ENCODE measurements around the gene DHPS. TPM values are rescaled to one million over a fixed set of nuclear protein-coding genes. Genes with fewer than 3 reads are reported as not detected.
A peak's percentile ranks its signal among the peaks of the same experiment; 100 is the strongest.

DHPS gene
- total and polyA plus RNA-seq, 2 of the 13 experiments (the other 11 are each of a cell fraction or from before 2014, with no cell fraction given): 43.3 to 84.3 TPM

DNA sequence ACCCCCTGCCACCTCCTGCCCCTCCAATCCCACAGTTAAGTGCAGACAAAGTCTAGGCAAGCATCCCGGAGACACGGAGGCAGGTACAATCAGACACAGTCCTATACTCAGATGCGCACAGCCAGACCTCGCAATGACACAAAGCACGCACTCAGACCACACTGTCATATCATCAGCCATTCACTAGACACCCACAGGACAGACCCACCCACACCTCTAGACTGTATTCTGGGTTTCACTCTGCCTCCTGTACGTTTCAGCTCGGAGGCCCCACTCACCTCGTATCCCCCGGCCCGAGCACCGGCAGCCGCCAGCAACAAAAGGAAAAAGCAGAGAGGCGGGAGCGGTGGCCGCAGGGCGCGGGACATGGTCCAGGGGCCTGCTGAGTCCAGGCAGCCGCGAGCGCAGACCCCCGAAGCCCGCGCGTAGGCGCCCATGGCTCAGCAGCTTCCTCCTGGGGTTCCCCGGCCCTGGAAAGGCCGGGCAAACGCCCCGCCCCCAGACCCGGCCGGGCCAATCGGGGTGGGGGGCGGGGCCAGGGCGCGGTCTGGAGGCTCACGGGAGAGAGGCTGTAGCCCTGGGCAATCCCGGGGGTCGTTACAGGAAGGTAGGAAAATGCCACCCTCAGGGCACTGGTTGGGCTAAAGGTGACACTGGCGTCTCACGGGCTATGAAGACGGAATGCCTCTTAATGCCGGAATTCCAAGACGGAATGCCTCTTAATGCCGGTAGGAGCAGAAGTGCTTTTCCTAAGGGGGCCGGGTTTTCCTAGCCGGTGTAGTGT lies 15.2 kb downstream of the DHPS start, which contains the start of the genes MAN2B1 and WDR83 (continued):
- 0 out of 2 replicates have a peak, but pooled peaks have one; percentile 31 for TF ChIP-seq NKX3-1 (CRISPR knock-in tag; IDR thresholded peaks at IDR 0.05)
- peak; percentile 32; the same call in 1 of the 2 replicates for TF ChIP-seq HOXD1 (CRISPR knock-in tag; IDR thresholded peaks at IDR 0.05)
- TF ChIP-seq, protein P1, sequence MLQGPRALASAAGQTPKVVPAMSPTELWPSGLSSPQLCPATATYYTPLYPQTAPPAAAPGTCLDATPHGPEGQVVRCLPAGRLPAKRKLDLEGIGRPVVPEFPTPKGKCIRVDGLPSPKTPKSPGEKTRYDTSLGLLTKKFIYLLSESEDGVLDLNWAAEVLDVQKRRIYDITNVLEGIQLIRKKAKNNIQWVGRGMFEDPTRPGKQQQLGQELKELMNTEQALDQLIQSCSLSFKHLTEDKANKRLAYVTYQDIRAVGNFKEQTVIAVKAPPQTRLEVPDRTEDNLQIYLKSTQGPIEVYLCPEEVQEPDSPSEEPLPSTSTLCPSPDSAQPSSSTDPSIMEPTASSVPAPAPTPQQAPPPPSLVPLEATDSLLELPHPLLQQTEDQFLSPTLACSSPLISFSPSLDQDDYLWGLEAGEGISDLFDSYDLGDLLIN (CRISPR knock-in tag; IDR thresholded peaks at IDR 0.05; ENCODE audit: borderline replicate concordance): no peak
- no peak for TF ChIP-seq RAD51 (IDR thresholded peaks at IDR 0.05; ENCODE audit: borderline replicate concordance)
- no peak for TF ChIP-seq RCOR2 (CRISPR knock-in tag; IDR thresholded peaks at IDR 0.05)
- TF ChIP-seq SALL2 (CRISPR knock-in tag; IDR thresholded peaks at IDR 0.05): 0 out of 2 replicates have a peak, but pooled peaks have one; percentile 40
- TF ChIP-seq CCDC6 (CRISPR knock-in tag; IDR thresholded peaks at IDR 0.05): 0 out of 2 replicates have a peak, but pooled peaks have one; percentile 23
- TF ChIP-seq, protein P2, sequence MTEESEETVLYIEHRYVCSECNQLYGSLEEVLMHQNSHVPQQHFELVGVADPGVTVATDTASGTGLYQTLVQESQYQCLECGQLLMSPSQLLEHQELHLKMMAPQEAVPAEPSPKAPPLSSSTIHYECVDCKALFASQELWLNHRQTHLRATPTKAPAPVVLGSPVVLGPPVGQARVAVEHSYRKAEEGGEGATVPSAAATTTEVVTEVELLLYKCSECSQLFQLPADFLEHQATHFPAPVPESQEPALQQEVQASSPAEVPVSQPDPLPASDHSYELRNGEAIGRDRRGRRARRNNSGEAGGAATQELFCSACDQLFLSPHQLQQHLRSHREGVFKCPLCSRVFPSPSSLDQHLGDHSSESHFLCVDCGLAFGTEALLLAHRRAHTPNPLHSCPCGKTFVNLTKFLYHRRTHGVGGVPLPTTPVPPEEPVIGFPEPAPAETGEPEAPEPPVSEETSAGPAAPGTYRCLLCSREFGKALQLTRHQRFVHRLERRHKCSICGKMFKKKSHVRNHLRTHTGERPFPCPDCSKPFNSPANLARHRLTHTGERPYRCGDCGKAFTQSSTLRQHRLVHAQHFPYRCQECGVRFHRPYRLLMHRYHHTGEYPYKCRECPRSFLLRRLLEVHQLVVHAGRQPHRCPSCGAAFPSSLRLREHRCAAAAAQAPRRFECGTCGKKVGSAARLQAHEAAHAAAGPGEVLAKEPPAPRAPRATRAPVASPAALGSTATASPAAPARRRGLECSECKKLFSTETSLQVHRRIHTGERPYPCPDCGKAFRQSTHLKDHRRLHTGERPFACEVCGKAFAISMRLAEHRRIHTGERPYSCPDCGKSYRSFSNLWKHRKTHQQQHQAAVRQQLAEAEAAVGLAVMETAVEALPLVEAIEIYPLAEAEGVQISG (CRISPR knock-in tag; IDR thresholded peaks at IDR 0.05): 0 out of 2 replicates have a peak, but pooled peaks have one; percentile 14
- TF ChIP-seq ZNF317 (CRISPR knock-in tag; IDR thresholded peaks at IDR 0.05): 0 out of 2 replicates have a peak, but pooled peaks have one; percentile 30
- 0 out of 2 replicates have a peak, but pooled peaks have one; percentile 66 for TF ChIP-seq ISX (CRISPR knock-in tag; conservative IDR thresholded peaks at IDR 0.05)
- TF ChIP-seq, protein P3, sequence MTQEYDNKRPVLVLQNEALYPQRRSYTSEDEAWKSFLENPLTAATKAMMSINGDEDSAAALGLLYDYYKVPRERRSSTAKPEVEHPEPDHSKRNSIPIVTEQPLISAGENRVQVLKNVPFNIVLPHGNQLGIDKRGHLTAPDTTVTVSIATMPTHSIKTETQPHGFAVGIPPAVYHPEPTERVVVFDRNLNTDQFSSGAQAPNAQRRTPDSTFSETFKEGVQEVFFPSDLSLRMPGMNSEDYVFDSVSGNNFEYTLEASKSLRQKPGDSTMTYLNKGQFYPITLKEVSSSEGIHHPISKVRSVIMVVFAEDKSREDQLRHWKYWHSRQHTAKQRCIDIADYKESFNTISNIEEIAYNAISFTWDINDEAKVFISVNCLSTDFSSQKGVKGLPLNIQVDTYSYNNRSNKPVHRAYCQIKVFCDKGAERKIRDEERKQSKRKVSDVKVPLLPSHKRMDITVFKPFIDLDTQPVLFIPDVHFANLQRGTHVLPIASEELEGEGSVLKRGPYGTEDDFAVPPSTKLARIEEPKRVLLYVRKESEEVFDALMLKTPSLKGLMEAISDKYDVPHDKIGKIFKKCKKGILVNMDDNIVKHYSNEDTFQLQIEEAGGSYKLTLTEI (CRISPR knock-in tag; conservative IDR thresholded peaks at IDR 0.05): no peak
- no peak for TF ChIP-seq DNMT1 (CRISPR knock-in tag; IDR thresholded peaks at IDR 0.05)
- no peak for TF ChIP-seq ZNF709 (CRISPR knock-in tag; IDR thresholded peaks at IDR 0.05)
- 0 out of 2 replicates have a peak, but pooled peaks have one; percentile 13 for TF ChIP-seq HOXA3 (CRISPR knock-in tag; IDR thresholded peaks at IDR 0.05)
- TF ChIP-seq, protein P4, sequence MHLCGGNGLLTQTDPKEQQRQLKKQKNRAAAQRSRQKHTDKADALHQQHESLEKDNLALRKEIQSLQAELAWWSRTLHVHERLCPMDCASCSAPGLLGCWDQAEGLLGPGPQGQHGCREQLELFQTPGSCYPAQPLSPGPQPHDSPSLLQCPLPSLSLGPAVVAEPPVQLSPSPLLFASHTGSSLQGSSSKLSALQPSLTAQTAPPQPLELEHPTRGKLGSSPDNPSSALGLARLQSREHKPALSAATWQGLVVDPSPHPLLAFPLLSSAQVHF (CRISPR knock-in tag; IDR thresholded peaks at IDR 0.05): no peak
- TF ChIP-seq FOXM1 (CRISPR knock-in tag; IDR thresholded peaks at IDR 0.05): no peak
- TF ChIP-seq KDM2A (CRISPR knock-in tag; IDR thresholded peaks at IDR 0.05; ENCODE audit: borderline replicate concordance, low read depth): peak; percentile 71; the same call in 1 of the 2 replicates
- TF ChIP-seq SPEN (CRISPR knock-in tag; IDR thresholded peaks at IDR 0.05; ENCODE audit: low read depth): peak; percentile 27; the same call in 1 of the 2 replicates
- TF ChIP-seq, protein P5, sequence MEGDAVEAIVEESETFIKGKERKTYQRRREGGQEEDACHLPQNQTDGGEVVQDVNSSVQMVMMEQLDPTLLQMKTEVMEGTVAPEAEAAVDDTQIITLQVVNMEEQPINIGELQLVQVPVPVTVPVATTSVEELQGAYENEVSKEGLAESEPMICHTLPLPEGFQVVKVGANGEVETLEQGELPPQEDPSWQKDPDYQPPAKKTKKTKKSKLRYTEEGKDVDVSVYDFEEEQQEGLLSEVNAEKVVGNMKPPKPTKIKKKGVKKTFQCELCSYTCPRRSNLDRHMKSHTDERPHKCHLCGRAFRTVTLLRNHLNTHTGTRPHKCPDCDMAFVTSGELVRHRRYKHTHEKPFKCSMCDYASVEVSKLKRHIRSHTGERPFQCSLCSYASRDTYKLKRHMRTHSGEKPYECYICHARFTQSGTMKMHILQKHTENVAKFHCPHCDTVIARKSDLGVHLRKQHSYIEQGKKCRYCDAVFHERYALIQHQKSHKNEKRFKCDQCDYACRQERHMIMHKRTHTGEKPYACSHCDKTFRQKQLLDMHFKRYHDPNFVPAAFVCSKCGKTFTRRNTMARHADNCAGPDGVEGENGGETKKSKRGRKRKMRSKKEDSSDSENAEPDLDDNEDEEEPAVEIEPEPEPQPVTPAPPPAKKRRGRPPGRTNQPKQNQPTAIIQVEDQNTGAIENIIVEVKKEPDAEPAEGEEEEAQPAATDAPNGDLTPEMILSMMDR (CRISPR knock-in tag; IDR thresholded peaks at IDR 0.05): peak; percentile 1; the same call in 1 of the 2 replicates
